HEK293 (cell line): ENCODE data around the gene GRM5.

Experiments
- CTCF ChIA-PET: fragments of 350-600 bp; formaldehyde crosslinking; extraction: SDS; loops from one replicate; lab custom pipeline; 2021; ENCODE audit warnings: antibody characterized with exemption; lab: Yijun Ruan, JAX
- POLR2A ChIA-PET: fragments of 300-600 bp; formaldehyde crosslinking; extraction: SDS; loops from one replicate; lab custom pipeline; 2020; ENCODE audit warnings: antibody characterized with exemption, inconsistent platforms; lab: Yijun Ruan, JAX
- H3K27ac ChIP-seq: fragments of 200-500 bp; sonication (Bioruptor generic); 2 replicates; pipeline ENCODE4 v1.5.1; 2014; ENCODE audit warnings: low read depth, low read length, control low read depth, inconsistent platforms; ENCODE audit errors: extremely low read depth
- H3K36me3 ChIP-seq, 2 experiments: fragments of 200-500 bp in 1 of 2; sonication (Bioruptor generic) in 1 of 2; 1 replicate in 1 of 2; 2 replicates in 1 of 2; pipeline ENCODE4 v1.5.1; 2014 to 2017; ENCODE audit warnings: inconsistent platforms in 2 of 2, low read length in 2 of 2; ENCODE audit not compliant: control insufficient read depth in 2 of 2, insufficient read depth in 1 of 2
- H3K4me1 ChIP-seq: fragments of 200-500 bp; sonication (Bioruptor generic); 2 replicates; pipeline ENCODE4 v1.5.1; 2014; ENCODE audit warnings: mild to moderate bottlenecking, low read length, inconsistent platforms; ENCODE audit not compliant: control insufficient read depth, insufficient read depth
- H3K4me3 ChIP-seq: 2 replicates; pipeline ENCODE4 v1.5.1; 2011; ENCODE audit warnings: low read depth, mild to moderate bottlenecking, control low read depth, low read length, moderate library complexity
- H3K9me3 ChIP-seq: fragments of 200-500 bp; sonication (Bioruptor generic); 2 replicates; pipeline ENCODE4 v1.5.1; 2014; ENCODE audit warnings: low read depth, low read length, inconsistent platforms; ENCODE audit not compliant: control insufficient read depth, insufficient read depth
- BCL11B ChIP-seq: fragments of 450-650 bp; formaldehyde crosslinking; IDR thresholded peaks from 2 replicates; pipeline ENCODE4 v1.5.1; 2016; ENCODE audit warnings: low read depth, missing biosample characterization, missing genetic modification characterization
- HOXA7 ChIP-seq: sonication (generic); formaldehyde crosslinking; IDR thresholded peaks from 2 replicates; pipeline ENCODE4 v1.8.1; 2022; ENCODE audit warnings: missing genetic modification reagents, borderline replicate concordance
- MEIS1 ChIP-seq: sonication (generic); formaldehyde crosslinking; IDR thresholded peaks from 2 replicates; pipeline ENCODE4 v1.8.1; 2022; ENCODE audit warnings: missing genetic modification reagents, mild to moderate bottlenecking, borderline replicate concordance
- MYNN ChIP-seq: fragments of 450-650 bp; formaldehyde crosslinking; IDR thresholded peaks from 2 replicates; pipeline ENCODE4 v1.5.1; 2016; ENCODE audit warnings: missing biosample characterization, missing genetic modification characterization, borderline replicate concordance
- SP3 ChIP-seq: fragments of 450-650 bp; formaldehyde crosslinking; IDR thresholded peaks from 2 replicates; pipeline ENCODE4 v1.5.1; 2016; ENCODE audit warnings: missing biosample characterization, missing genetic modification characterization
- ZIC2 ChIP-seq: fragments of 450-650 bp; formaldehyde crosslinking; IDR thresholded peaks from 2 replicates; pipeline ENCODE4 v1.5.1; 2016; ENCODE audit warnings: missing biosample characterization, missing genetic modification characterization
- ZNF132 ChIP-seq: fragments of 450-650 bp; formaldehyde crosslinking; IDR thresholded peaks from 2 replicates; pipeline ENCODE4 v1.5.1; 2017; ENCODE audit warnings: missing biosample characterization, missing genetic modification characterization, borderline replicate concordance
- ZNF324 ChIP-seq: fragments of 450-650 bp; formaldehyde crosslinking; IDR thresholded peaks from 2 replicates; pipeline ENCODE4 v1.5.1; 2016; ENCODE audit warnings: missing biosample characterization, missing genetic modification characterization
- ZNF366 ChIP-seq: fragments of 450-650 bp; formaldehyde crosslinking; conservative IDR thresholded peaks from 2 replicates; pipeline ENCODE4 v1.5.1; 2016; ENCODE audit warnings: missing biosample characterization, missing genetic modification characterization
- ZNF394 ChIP-seq: fragments of 450-650 bp; formaldehyde crosslinking; IDR thresholded peaks from 2 replicates; pipeline ENCODE4 v1.5.1; 2016; ENCODE audit warnings: missing biosample characterization, missing genetic modification characterization, mild to moderate bottlenecking, moderate library complexity, borderline replicate concordance
- ZNF510 ChIP-seq: fragments of 450-650 bp; formaldehyde crosslinking; IDR thresholded peaks from 2 replicates; pipeline ENCODE4 v1.5.1; 2018; ENCODE audit warnings: mild to moderate bottlenecking, missing genetic modification characterization, missing biosample characterization; ENCODE audit not compliant: insufficient replicate concordance
- ZNF561 ChIP-seq: fragments of 450-650 bp; IDR thresholded peaks from 2 replicates; pipeline ENCODE4 v1.5.1; 2018; ENCODE audit warnings: missing biosample characterization, missing genetic modification characterization, borderline replicate concordance
- ZNF596 ChIP-seq: fragments of 450-650 bp; IDR thresholded peaks from 2 replicates; pipeline ENCODE4 v1.5.0; 2018; ENCODE audit warnings: missing biosample characterization, mild to moderate bottlenecking, missing genetic modification characterization, moderate library complexity
- ZNF610 ChIP-seq: fragments of 450-650 bp; formaldehyde crosslinking; IDR thresholded peaks from 2 replicates; pipeline ENCODE4 v1.5.1; 2016; ENCODE audit warnings: missing biosample characterization, missing genetic modification characterization, borderline replicate concordance
- ZNF664 ChIP-seq: fragments of 450-650 bp; formaldehyde crosslinking; IDR thresholded peaks from 2 replicates; pipeline ENCODE4 v1.5.1; 2016; ENCODE audit warnings: missing biosample characterization, missing genetic modification characterization
- ZNF830 ChIP-seq: fragments of 450-650 bp; IDR thresholded peaks from 2 replicates; pipeline ENCODE4 v1.5.0; 2018; ENCODE audit warnings: missing biosample characterization, missing genetic modification characterization, low read depth, mild to moderate bottlenecking, moderate library complexity
- TF ChIP-seq, protein P1 (sequence below): fragments of 450-650 bp; formaldehyde crosslinking; optimal IDR thresholded peaks from 2 replicates; pipeline ENCODE3; 2016; ENCODE audit warnings: missing biosample characterization, mild to moderate bottlenecking, missing genetic modification characterization
- TF ChIP-seq, protein P2 (sequence below): fragments of 450-650 bp; formaldehyde crosslinking; IDR thresholded peaks from 2 replicates; pipeline ENCODE4 v1.5.1; 2016; ENCODE audit warnings: missing biosample characterization, missing genetic modification characterization
- TF ChIP-seq, protein P3 (sequence below): sonication (generic); formaldehyde crosslinking; IDR thresholded peaks from 2 replicates; pipeline ENCODE4 v1.8.1; 2022; ENCODE audit warnings: mild to moderate bottlenecking, moderate library complexity, missing genetic modification reagents
- TF ChIP-seq, protein P4 (sequence below): fragments of 450-650 bp; formaldehyde crosslinking; IDR thresholded peaks from 2 replicates; pipeline ENCODE4 v1.5.1; 2016; ENCODE audit warnings: missing biosample characterization, missing genetic modification characterization
- TF ChIP-seq, protein P5 (sequence below): fragments of 450-650 bp; IDR thresholded peaks from 2 replicates; pipeline ENCODE4 v1.5.1; 2018; ENCODE audit warnings: missing biosample characterization, mild to moderate bottlenecking, missing genetic modification characterization

The GRM5 gene

DNA sequence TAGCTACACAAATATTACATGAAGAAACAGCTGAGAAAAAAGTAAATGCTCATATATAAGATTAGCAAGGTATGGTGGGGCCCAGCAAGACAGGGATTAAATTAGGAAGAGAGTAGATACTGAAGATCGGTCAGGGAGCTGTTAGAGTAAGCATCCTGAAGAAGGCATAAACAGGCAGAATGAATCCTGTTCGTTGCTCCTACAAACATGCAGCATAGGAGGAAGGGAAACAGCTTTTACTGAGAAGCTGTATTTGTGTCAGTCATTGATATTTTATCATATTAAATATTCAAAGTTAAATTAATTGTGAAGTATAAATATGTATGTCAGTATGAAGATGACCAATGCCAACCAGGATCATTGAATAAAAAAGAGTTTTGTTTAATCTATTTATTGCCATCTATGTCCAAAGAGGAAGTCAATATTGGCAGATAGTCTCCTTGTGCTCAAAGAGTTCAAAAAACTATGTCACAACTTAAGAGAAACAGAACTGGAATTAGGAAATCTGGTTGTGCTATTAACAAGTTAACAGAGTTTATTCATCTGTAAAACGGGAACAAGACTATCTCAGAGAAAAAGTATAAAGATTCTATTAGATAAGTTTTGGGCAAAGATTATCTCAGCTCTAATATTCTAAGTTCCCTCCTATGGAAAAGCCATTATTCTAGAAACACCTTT is 255.2 kb downstream of the GRM5 start:
- TF ChIP-seq, protein P1, sequence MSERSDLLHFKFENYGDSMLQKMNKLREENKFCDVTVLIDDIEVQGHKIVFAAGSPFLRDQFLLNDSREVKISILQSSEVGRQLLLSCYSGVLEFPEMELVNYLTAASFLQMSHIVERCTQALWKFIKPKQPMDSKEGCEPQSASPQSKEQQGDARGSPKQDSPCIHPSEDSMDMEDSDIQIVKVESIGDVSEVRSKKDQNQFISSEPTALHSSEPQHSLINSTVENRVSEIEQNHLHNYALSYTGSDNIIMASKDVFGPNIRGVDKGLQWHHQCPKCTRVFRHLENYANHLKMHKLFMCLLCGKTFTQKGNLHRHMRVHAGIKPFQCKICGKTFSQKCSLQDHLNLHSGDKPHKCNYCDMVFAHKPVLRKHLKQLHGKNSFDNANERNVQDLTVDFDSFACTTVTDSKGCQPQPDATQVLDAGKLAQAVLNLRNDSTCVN (tag by site-specific recombination), result no peak
- TF ChIP-seq ZNF132 (tag by site-specific recombination), result no peak
- TF ChIP-seq, protein P2, sequence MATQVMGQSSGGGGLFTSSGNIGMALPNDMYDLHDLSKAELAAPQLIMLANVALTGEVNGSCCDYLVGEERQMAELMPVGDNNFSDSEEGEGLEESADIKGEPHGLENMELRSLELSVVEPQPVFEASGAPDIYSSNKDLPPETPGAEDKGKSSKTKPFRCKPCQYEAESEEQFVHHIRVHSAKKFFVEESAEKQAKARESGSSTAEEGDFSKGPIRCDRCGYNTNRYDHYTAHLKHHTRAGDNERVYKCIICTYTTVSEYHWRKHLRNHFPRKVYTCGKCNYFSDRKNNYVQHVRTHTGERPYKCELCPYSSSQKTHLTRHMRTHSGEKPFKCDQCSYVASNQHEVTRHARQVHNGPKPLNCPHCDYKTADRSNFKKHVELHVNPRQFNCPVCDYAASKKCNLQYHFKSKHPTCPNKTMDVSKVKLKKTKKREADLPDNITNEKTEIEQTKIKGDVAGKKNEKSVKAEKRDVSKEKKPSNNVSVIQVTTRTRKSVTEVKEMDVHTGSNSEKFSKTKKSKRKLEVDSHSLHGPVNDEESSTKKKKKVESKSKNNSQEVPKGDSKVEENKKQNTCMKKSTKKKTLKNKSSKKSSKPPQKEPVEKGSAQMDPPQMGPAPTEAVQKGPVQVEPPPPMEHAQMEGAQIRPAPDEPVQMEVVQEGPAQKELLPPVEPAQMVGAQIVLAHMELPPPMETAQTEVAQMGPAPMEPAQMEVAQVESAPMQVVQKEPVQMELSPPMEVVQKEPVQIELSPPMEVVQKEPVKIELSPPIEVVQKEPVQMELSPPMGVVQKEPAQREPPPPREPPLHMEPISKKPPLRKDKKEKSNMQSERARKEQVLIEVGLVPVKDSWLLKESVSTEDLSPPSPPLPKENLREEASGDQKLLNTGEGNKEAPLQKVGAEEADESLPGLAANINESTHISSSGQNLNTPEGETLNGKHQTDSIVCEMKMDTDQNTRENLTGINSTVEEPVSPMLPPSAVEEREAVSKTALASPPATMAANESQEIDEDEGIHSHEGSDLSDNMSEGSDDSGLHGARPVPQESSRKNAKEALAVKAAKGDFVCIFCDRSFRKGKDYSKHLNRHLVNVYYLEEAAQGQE (tag by site-specific recombination), result no peak
- TF ChIP-seq, protein P3, sequence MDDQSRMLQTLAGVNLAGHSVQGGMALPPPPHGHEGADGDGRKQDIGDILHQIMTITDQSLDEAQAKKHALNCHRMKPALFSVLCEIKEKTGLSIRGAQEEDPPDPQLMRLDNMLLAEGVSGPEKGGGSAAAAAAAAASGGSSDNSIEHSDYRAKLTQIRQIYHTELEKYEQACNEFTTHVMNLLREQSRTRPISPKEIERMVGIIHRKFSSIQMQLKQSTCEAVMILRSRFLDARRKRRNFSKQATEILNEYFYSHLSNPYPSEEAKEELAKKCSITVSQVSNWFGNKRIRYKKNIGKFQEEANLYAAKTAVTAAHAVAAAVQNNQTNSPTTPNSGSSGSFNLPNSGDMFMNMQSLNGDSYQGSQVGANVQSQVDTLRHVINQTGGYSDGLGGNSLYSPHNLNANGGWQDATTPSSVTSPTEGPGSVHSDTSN (CRISPR knock-in tag), result no peak
- TF ChIP-seq ZNF596, result no peak
- no peak for TF ChIP-seq MEIS1 (CRISPR knock-in tag)
- no peak for TF ChIP-seq BCL11B (tag by site-specific recombination)
- no peak for TF ChIP-seq SP3 (tag by site-specific recombination)
- TF ChIP-seq ZIC2 (tag by site-specific recombination), result no peak
- TF ChIP-seq, protein P4, sequence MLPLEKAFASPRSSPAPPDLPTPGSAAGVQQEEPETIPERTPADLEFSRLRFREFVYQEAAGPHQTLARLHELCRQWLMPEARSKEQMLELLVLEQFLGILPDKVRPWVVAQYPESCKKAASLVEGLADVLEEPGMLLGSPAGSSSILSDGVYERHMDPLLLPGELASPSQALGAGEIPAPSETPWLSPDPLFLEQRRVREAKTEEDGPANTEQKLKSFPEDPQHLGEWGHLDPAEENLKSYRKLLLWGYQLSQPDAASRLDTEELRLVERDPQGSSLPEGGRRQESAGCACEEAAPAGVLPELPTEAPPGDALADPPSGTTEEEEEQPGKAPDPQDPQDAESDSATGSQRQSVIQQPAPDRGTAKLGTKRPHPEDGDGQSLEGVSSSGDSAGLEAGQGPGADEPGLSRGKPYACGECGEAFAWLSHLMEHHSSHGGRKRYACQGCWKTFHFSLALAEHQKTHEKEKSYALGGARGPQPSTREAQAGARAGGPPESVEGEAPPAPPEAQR, result no peak
- POLR2A ChIA-PET, result no interaction called here
- Histone ChIP-seq H3K4me3 (no peak overlapping the region), H3K9me3 (no peaks in the 10 kb centered on the region), H3K4me1 (no peaks in the 10 kb centered on the region), H3K27ac (no peak overlapping the region), H3K36me3 (no peaks in the 10 kb centered on the region)
- CTCF ChIA-PET, result no interaction called here

DNA sequence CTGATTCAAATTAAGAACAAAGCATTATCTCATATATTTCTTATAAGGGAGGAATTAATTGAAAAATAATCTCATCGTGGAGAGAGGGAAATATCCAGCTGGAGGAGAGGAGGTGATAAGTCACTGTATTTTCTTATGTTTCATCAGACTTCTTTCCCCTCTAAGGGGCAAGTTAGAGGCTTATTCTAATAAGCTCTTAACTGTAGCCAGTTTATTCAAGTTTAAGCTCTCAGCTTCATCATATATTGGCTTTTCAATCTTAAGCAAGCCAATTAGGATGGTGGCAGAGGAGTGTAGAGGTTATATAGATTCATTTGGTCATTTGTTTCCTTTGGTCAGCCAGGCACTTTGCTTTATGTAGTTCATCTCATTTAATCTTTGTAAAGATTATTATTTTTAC is 256.7 kb downstream of the GRM5 start:
- ChIA-PET CTCF (no interaction called here), POLR2A (no interaction called here)
- no peak overlapping the region for H3K4me3 ChIP-seq
- no peak for TF ChIP-seq ZNF366 (tag by site-specific recombination)
- TF ChIP-seq HOXA7, result no peak
- no peak for TF ChIP-seq ZNF324 (tag by site-specific recombination)
- no peak for TF ChIP-seq ZNF664 (tag by site-specific recombination)
- no peak for TF ChIP-seq ZNF610
- TF ChIP-seq ZNF510, result no peak
- no peak for TF ChIP-seq ZNF561 (tag by site-specific recombination)
- no peak for TF ChIP-seq ZNF394 (tag by site-specific recombination)
- TF ChIP-seq, protein P5, sequence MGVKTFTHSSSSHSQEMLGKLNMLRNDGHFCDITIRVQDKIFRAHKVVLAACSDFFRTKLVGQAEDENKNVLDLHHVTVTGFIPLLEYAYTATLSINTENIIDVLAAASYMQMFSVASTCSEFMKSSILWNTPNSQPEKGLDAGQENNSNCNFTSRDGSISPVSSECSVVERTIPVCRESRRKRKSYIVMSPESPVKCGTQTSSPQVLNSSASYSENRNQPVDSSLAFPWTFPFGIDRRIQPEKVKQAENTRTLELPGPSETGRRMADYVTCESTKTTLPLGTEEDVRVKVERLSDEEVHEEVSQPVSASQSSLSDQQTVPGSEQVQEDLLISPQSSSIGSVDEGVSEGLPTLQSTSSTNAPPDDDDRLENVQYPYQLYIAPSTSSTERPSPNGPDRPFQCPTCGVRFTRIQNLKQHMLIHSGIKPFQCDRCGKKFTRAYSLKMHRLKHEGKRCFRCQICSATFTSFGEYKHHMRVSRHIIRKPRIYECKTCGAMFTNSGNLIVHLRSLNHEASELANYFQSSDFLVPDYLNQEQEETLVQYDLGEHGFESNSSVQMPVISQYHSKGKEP (tag by site-specific recombination), result no peak
- no peak for TF ChIP-seq ZNF830 (tag by site-specific recombination)
- no peak for TF ChIP-seq MYNN
- no peaks in the 10 kb centered on the region for H3K36me3 ChIP-seq
- no peak overlapping the region for H3K27ac ChIP-seq
- H3K4me1 ChIP-seq, result no peaks in the 10 kb centered on the region
- H3K9me3 ChIP-seq, result no peaks in the 10 kb centered on the region
